Measurements from ENCODE around the gene GOLGA8M. TPM values are rescaled to one million over a fixed set of nuclear protein-coding genes. Genes with fewer than 3 reads are reported as not detected.
"Not testable (repeated sequence)": the region's sequence is repeated elsewhere in the genome, so short reads cannot be mapped to it uniquely, and the experiment has no call there.

Gene GOLGA8M
- total and polyA plus RNA-seq, 2 of the 8 experiments (the other 6 are each of a cell fraction or from before 2014, with no cell fraction given): not detected

GRCh38 chr15:28654194-28654593 lies 58.0 kb downstream of the GOLGA8M start:
- H3K4ac ChIP-seq (replicated peaks; ENCODE audit: insufficient read length, low read depth, low read length); H3K9me3 ChIP-seq (ENCODE audit: insufficient read depth in 2 of 2, low read depth in 1 of 2, low read length in 1 of 2); H3K4me3 ChIP-seq (ENCODE audit: extremely low read depth in 1 of 4, insufficient read depth in 2 of 4, low read depth in 3 of 4, low read length in 4 of 4); H4K8ac ChIP-seq (ENCODE audit: extremely low read depth, insufficient read depth, low read length); H3K9ac ChIP-seq (replicated peaks in 1 of 4; ENCODE audit: extremely low read depth in 1 of 4, low read depth in 3 of 4, low read length in 3 of 4); H3K27me3 ChIP-seq (replicated peaks in 1 of 4; ENCODE audit: control insufficient read depth in 3 of 4, extremely low read depth in 1 of 4, insufficient read depth in 3 of 4, low read length in 3 of 4); H3K27ac ChIP-seq (ENCODE audit: low read depth, low read length); CTCF ChIA-PET (ENCODE audit: partially characterized antibody); H3K23me2 ChIP-seq (ENCODE audit: low read depth, low read length); H4K5ac ChIP-seq (ENCODE audit: insufficient read length, low read depth, low read length); H2AK5ac ChIP-seq (ENCODE audit: low read depth, low read length); H2AFZ ChIP-seq (ENCODE audit: low read length); H3K4me1 ChIP-seq (replicated peaks in 1 of 4; ENCODE audit: control insufficient read depth in 3 of 4, insufficient read depth in 4 of 4, low read length in 3 of 4); H4K91ac ChIP-seq (replicated peaks; ENCODE audit: insufficient read length, low read length); H3K79me2 ChIP-seq (ENCODE audit: control insufficient read depth in 1 of 2, insufficient read depth in 2 of 2, low read length in 2 of 2); H4K20me1 ChIP-seq (replicated peaks in 1 of 2; ENCODE audit: control insufficient read depth in 1 of 2, insufficient read depth in 2 of 2, low read length in 2 of 2); H2BK5ac ChIP-seq (ENCODE audit: low read depth, low read length); POLR2A ChIA-PET (ENCODE audit: partially characterized antibody); H2BK120ac ChIP-seq (replicated peaks; ENCODE audit: low read depth, low read length); FAIRE-seq; DNase-seq (ENCODE audit: low read depth in 1 of 2, low spot score in 2 of 2); H3K36me3 ChIP-seq (ENCODE audit: control insufficient read depth in 2 of 4, insufficient read depth in 4 of 4, low read length in 3 of 4); H3K18ac ChIP-seq (ENCODE audit: extremely low read depth, low read length); H3K79me1 ChIP-seq (ENCODE audit: low read depth, low read length); H3K4me2 ChIP-seq (ENCODE audit: insufficient read depth in 1 of 2, low read depth in 2 of 2, low read length in 2 of 2); H3K56ac ChIP-seq (replicated peaks; ENCODE audit: insufficient read length, low read depth, low read length); H3K14ac ChIP-seq (ENCODE audit: insufficient read length); H3K23ac ChIP-seq (ENCODE audit: insufficient read length); H2BK15ac ChIP-seq (ENCODE audit: low read length); H2BK20ac ChIP-seq (ENCODE audit: low read length); H2BK12ac ChIP-seq (ENCODE audit: low read depth, low read length): not testable (repeated sequence)
- WGBS, 2 experiments (ENCODE audit: extremely low coverage in 1 of 2, insufficient coverage in 1 of 2, insufficient read length in 1 of 2, insufficient replicate concordance in 2 of 2, low coverage in 1 of 2, low lambda C conversion rate in 2 of 2, missing lambda C conversion rate in 1 of 2): no CpG with 5 or more reads among the region's 11 CpGs

DNA sequence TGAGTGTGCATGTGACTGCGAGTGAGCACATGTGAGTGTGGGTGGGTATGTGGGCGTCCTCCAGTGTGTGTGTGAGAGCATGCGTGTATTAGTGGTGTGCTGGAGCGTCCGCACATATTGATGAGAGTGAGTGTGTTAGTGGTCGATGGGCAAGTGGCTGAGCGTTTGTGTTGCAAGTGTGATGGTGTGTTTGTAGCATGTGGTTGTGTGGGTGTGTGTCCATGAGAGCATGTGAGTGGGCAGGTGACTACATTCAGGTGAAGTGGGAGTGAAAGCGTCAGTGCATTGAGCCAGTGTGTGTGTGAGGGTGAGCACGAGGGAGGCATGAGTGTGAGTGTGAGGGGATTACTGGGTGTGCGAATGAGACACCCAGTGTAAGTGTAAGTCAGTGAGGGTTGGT lies 59.7 kb downstream of the GOLGA8M start:
- H3K4me1 ChIP-seq (replicated peaks in 1 of 4; ENCODE audit: control insufficient read depth in 3 of 4, insufficient read depth in 4 of 4, low read length in 3 of 4); H2BK15ac ChIP-seq (ENCODE audit: low read length); H4K20me1 ChIP-seq (replicated peaks in 1 of 2; ENCODE audit: control insufficient read depth in 1 of 2, insufficient read depth in 2 of 2, low read length in 2 of 2); H3K27me3 ChIP-seq (replicated peaks in 1 of 4; ENCODE audit: control insufficient read depth in 3 of 4, extremely low read depth in 1 of 4, insufficient read depth in 3 of 4, low read length in 3 of 4); H2BK12ac ChIP-seq (ENCODE audit: low read depth, low read length); H3K4me2 ChIP-seq (ENCODE audit: insufficient read depth in 1 of 2, low read depth in 2 of 2, low read length in 2 of 2); H3K9ac ChIP-seq (replicated peaks in 1 of 4; ENCODE audit: extremely low read depth in 1 of 4, low read depth in 3 of 4, low read length in 3 of 4); H3K36me3 ChIP-seq (ENCODE audit: control insufficient read depth in 2 of 4, insufficient read depth in 4 of 4, low read length in 3 of 4); CTCF ChIA-PET (ENCODE audit: partially characterized antibody); H3K79me2 ChIP-seq (ENCODE audit: control insufficient read depth in 1 of 2, insufficient read depth in 2 of 2, low read length in 2 of 2); H3K79me1 ChIP-seq (ENCODE audit: low read depth, low read length); DNase-seq (ENCODE audit: low read depth in 1 of 2, low spot score in 2 of 2); POLR2A ChIA-PET (ENCODE audit: partially characterized antibody); H3K18ac ChIP-seq (ENCODE audit: extremely low read depth, low read length); H2AK5ac ChIP-seq (ENCODE audit: low read depth, low read length); H4K91ac ChIP-seq (replicated peaks; ENCODE audit: insufficient read length, low read length); FAIRE-seq; H2BK5ac ChIP-seq (ENCODE audit: low read depth, low read length); H3K14ac ChIP-seq (ENCODE audit: insufficient read length); H3K4ac ChIP-seq (replicated peaks; ENCODE audit: insufficient read length, low read depth, low read length); H2AFZ ChIP-seq (ENCODE audit: low read length); H4K8ac ChIP-seq (ENCODE audit: extremely low read depth, insufficient read depth, low read length); H3K23me2 ChIP-seq (ENCODE audit: low read depth, low read length); H3K23ac ChIP-seq (ENCODE audit: insufficient read length); H2BK20ac ChIP-seq (ENCODE audit: low read length); H3K56ac ChIP-seq (replicated peaks; ENCODE audit: insufficient read length, low read depth, low read length); H3K27ac ChIP-seq (ENCODE audit: low read depth, low read length); H3K9me3 ChIP-seq (ENCODE audit: insufficient read depth in 2 of 2, low read depth in 1 of 2, low read length in 1 of 2); H4K5ac ChIP-seq (ENCODE audit: insufficient read length, low read depth, low read length); H2BK120ac ChIP-seq (replicated peaks; ENCODE audit: low read depth, low read length); H3K4me3 ChIP-seq (ENCODE audit: extremely low read depth in 1 of 4, insufficient read depth in 2 of 4, low read depth in 3 of 4, low read length in 4 of 4): not testable (repeated sequence)
- WGBS, 2 experiments (ENCODE audit: extremely low coverage in 1 of 2, insufficient coverage in 1 of 2, insufficient read length in 1 of 2, insufficient replicate concordance in 2 of 2, low coverage in 1 of 2, low lambda C conversion rate in 2 of 2, missing lambda C conversion rate in 1 of 2): 91% methylated on average over 10 of the region's 10 CpGs; no CpG with 5 or more reads in 1 of the 2 experiments

Data from H1 (cell line).